HuH-7.5 (cell line): ENCODE data around the gene MRPL27.
A peak's percentile ranks its signal among the peaks of the same experiment; 100 is the strongest.

ENCODE experiments used
- DNase-seq: peaks from one replicate; pipeline ENCODE4 v3.0.0; 2011; ENCODE audit warnings: low spot score

MRPL27 gene

GRCh38 chr17:50360486-50361115, 12.4 kb downstream of the MRPL27 start:
- DNase-seq, result no peak

GRCh38 chr17:50359998-50360461, 13.0 kb downstream of the MRPL27 start:
- no peak for DNase-seq

GRCh38 chr17:50359005-50359699, 13.8 kb downstream of the MRPL27 start:
- DNase-seq, result no peak

GRCh38 chr17:50358177-50358576, 14.8 kb downstream of the MRPL27 start:
- DNase-seq, result no peak

- DNase-seq, result no peak
Measured at GRCh38 chr17:50356892-50357510, 16.0 kb downstream of the MRPL27 start.

GRCh38 chr17:50356418-50356817, 16.6 kb downstream of the MRPL27 start:
- DNase-seq, result no peak

- no peak for DNase-seq
Measured at GRCh38 chr17:50355701-50356341, 17.2 kb downstream of the MRPL27 start.

GRCh38 chr17:50355336-50355700, 17.7 kb downstream of the MRPL27 start:
- no peak for DNase-seq

GRCh38 chr17:50354776-50355175, 18.2 kb downstream of the MRPL27 start:
- no peak for DNase-seq

GRCh38 chr17:50354198-50354597, 18.8 kb downstream of the MRPL27 start:
- DNase-seq, result no peak

GRCh38 chr17:50353600-50354195, 19.3 kb downstream of the MRPL27 start:
- DNase-seq, result no peak

GRCh38 chr17:50352693-50353599, 20.0 kb downstream of the MRPL27 start:
- no peak for DNase-seq

- no peak for DNase-seq
Measured at GRCh38 chr17:50352072-50352692, 20.8 kb downstream of the MRPL27 start.

GRCh38 chr17:50350733-50351132, 22.3 kb downstream of the MRPL27 start:
- DNase-seq, result no peak

- DNase-seq, result no peak
Measured at GRCh38 chr17:50349243-50349600, 23.8 kb downstream of the MRPL27 start.

- no peak for DNase-seq
Measured at GRCh38 chr17:50348522-50349242, 24.3 kb downstream of the MRPL27 start.

- DNase-seq, result no peak
Measured at GRCh38 chr17:50347894-50348291, 25.1 kb downstream of the MRPL27 start.

GRCh38 chr17:50347117-50347893, 25.7 kb downstream of the MRPL27 start:
- DNase-seq, result no peak

- DNase-seq, result peak; percentile 59
Measured at GRCh38 chr17:50346313-50347116, 26.5 kb downstream of the MRPL27 start.
